HG03108 (cell line): ENCODE data around the gene INMT.
A peak's percentile ranks its signal among the peaks of the same experiment; 100 is the strongest.

ENCODE experiments used
- ATAC-seq: cut with Tn5 transposase; IDR thresholded peaks from one replicate; pipeline ENCODE4 v1.9.1; 2021; ENCODE audit warnings: moderate library complexity; ENCODE audit not compliant: unreplicated experiment

Gene INMT

DNA sequence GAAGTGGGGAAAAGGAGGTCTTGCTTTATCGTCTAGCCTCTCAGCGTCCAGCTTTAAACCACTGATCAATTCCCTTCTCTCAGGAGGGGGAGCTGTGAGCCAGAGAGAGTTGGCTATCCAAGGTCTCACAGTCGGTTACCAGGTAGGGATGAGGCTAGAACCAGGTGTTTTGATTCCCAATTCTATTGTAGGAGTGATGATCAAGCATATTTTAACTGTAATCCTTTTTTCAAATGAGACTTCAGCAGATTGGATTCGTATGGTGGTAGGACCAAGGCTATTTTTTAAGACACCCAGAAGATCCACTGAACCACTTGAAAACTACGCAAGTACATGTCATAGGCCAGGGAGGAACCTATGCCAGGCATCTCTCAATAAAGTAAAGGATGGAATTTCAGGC is 27.6 kb downstream of the INMT start:
- no peak for ATAC-seq

DNA sequence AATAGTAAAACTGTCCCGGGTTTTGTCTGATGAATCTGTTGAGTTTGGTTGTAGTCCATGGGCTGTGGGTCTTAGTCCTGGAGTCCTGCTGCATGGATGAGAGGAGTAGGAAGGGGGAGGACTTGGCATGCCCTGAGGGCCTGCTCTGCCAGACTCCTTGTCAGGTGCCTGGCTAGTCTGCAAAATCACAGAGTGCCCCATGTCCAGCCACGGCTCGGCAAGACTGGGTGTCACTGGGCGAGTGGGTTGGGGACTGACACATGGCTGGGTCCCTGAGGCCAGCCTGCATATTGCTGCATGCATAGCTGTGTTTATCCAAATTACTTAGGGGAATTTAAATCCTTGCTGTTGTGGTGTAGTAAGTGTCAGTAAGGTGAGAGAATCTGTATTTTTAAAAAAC is 29.0 kb downstream of the INMT start:
- no peak for ATAC-seq

GRCh38 chr7:30782690-30783089 is 30.8 kb downstream of the INMT start:
- ATAC-seq, result no peak

DNA sequence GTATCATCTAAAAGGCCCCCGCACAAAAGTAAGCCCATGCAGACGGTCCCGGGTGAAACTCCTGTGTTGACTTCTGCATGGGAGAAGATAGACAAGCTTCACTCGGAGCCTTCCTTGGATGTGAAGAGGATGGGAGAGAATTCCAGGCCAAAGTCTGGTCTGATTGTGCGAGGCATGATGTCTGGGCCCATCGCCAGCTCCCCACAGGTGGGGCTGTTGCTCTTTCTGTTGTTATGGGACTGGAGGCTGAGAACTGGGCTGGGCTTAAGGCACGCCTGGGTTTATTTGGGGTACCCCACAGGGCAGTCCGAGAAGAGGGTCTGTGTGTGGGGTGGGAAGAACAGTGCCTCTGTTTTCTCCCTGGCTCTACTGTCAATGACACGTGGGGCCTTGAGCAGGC is 33.9 kb downstream of the INMT start:
- ATAC-seq, result no peak

GRCh38 chr7:30787486-30787885 is 35.6 kb downstream of the INMT start:
- no peak for ATAC-seq

DNA sequence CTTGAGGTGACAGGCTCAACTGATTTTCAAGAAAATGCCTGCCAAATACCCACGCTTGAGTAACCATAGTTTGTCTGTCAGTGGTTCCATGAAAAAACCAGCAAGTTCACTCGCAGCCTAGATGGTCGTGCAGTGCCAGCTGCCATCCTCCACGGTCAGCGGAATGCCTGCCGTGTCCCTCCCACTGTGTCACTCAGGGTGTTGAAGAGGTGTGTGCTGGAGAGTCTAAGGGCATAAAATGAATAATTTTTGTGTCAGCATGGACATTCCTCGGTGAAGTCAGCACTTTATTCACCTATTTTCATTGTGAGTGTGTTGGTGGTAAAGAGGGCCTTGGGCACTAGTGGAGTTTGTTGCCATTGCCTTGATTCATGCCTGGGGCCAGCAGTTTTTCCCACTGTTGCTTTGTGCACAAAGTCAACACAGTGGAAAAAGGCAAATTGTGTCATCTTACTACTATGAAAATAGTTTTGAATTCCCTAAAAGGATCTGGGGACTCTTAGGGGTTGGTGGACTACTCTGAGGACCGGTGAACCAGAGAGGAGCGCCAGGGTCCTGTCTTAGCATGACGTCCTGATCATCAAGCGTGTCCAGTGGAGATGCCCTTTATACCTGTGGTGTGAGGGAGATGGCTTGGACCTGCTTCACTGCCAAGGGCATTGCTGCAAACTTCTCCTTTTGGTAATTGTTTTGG is 36.9 kb downstream of the INMT start:
- no peak for ATAC-seq

DNA sequence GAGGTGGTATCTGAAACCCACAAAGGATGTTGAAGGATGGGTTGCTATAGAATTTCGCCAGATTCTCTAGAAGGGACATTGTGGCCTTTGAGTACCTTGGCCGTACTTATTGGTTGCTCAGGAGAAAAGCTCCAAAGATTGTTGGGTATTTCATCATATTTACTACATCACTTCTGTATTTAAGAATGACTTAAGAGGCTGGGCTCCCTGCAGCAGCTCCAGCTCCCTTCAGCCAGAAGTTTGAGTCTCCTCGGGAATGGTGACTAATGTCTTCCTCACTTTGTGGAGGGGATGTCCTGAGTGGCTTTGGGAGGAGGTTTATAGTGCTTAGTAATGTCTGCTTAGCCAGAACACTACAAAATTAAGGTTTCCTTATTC is 37.4 kb downstream of the INMT start:
- ATAC-seq, result no peak

DNA sequence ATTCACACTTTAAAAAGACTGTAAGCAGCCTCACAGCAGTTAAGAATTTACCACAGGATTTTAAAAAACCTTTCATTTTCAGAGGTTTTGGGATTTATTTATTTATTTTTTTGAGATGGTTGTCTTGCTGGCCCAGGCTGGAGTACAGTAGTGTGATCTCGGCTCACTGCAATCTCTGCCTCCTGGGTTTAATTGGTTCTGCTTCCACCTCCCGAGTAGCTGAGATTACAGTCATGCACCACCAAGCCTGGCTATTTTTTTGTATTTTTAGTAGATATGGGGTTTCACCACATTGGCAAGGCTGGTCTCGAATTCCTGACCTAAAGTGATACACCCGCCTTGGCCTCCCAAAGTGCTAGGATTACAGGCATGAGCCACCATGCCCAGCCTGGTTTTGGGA is 38.4 kb downstream of the INMT start:
- no peak for ATAC-seq

GRCh38 chr7:30791114-30791513 is 39.2 kb downstream of the INMT start:
- ATAC-seq, result no peak

- peak; percentile 19 for ATAC-seq
Measured at GRCh38 chr7:30795161-30795948, 43.4 kb downstream of the INMT start.

- no peak for ATAC-seq
Measured at GRCh38 chr7:30796105-30796869, 44.4 kb downstream of the INMT start.

GRCh38 chr7:30797176-30798040 is 45.5 kb downstream of the INMT start:
- ATAC-seq, result no peak

DNA sequence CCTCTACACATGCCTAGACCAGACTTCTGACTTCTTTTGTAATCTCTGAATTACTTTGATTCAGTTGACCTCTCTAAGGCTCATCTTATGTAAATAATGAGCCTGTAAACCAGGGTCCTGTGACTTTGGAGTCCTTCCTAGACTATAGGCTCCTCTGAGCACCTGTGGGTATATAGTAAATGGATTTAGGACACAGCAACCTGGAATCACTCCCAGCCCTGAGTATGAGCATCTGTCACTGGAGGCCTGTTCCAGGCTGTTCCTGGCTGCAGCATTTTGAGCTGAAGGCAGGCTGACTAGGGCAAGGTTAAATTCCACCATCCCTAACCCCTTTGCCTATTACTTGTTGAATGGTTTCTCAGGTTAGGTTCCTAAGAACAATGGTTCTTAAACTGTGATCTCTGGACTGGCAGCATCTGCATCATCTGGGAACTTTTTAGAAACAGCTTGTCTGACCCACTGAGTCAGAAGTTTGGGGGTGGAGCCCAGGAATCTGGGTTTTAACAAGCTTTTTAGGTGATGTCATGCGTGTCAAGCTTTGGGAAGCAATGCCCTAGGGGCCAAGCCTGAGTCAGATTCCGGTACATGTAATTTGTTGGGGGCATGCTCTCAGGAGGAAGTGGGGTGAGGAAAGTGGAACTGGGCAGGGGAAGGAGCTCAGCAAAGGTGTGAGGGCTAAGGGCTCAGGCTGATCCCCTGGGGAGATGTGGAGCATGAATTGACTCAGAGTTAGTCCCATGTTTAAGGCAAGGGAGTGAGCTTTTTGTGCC is 47.5 kb downstream of the INMT start:
- peak; percentile 65 for ATAC-seq

- ATAC-seq, result no peak
Measured at GRCh38 chr7:30799976-30800661, 48.2 kb downstream of the INMT start.

DNA sequence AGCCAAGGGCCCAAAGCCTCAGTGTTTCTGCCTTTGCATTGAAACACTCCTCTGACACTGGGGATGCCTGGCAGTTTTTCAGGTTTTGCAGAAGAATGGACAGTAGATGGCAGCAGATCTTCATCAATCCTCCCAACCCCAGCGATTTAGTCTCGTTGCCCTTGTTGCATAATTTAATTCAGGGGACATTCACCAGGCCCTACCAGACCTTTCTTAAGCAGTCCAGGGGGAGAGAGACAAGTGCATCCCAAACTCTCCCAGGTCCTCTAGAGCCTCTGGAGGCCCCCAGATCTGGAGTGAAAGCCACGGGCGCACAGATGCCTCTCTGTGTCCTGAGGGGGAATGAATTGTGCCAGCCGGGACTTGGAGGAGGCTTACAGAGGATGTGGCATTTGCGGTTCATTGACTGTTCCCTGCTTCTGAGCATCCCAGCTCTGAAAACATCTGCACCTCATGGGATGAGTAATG is 48.9 kb downstream of the INMT start:
- ATAC-seq, result no peak

- ATAC-seq, result no peak
Measured at GRCh38 chr7:30802812-30803211, 50.9 kb downstream of the INMT start.

DNA sequence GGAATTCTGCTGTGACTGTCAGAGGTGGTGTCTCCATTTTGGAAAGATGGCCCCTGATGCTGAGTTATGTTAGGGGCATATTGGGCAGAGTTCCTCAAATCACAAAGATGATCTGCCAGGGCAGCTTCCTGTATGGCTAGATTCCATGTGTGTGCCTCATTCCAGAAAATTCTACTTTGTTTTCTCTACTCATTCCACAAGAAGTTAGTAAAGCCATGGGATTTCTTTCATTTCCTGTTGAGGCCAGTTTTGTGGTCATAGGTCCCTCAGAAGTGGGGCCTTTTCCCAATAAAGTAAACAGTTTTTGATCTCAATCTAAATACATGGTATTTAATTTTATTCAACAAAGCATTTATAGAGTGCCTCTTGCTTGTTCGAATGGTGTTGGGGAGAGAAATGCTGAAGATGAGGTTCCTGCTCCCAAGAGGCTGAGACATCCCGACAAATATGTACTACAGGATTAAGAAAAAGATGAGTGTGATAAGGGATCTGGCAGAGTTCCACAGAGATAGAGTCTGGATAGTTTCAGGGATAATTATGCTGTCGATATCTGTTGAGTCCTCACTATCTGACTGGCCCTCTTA is 52.2 kb downstream of the INMT start:
- ATAC-seq, result no peak

DNA sequence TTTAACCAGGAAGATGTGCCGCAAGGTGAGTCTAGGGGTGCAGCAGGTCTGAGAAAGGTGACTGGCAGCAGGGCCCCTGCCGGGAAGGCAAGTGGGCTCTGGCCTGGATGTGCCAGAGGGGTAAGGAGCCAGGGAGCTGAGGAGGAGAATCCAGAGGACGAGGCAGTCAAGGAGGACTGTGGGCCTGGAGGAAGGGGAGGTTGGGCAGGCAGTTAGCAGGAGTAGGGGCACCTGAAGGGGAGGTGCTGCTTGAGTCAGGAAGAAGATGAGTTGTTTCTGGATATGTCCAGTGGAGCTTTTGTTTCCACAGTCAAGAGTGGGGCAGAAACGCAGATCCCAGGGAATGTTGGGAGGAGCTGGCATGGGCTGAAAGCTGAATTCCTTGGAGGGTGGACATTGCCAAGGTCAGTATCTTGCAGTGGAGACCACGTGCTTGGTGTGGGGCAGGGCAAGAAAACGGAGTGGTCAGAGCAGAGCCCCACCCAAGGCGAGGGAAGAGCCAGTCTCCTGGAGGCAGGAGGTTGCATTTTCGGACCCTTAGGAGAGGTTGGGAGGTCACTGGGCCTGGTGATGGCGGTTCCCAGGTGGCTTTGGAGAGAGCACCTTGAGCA is 53.3 kb downstream of the INMT start:
- no peak for ATAC-seq

- ATAC-seq, result no peak
Measured at GRCh38 chr7:30805931-30806330, 54.0 kb downstream of the INMT start.
